Natural killer cell (primary cell): ENCODE data around the gene ZBTB32. TPM values are rescaled to one million over a fixed set of nuclear protein-coding genes. Genes with fewer than 3 reads are reported as not detected.

Source experiments
- ATAC-seq, 3 donors: fragments of 150-1000 bp in 2 of 3; fragments of 200-7000 bp in 1 of 3; cut with Tn5 transposase; 1 replicate in 1 of 3; 2 replicates in 2 of 3; pipeline ENCODE4 v1.10.0; 2021; ENCODE audit warnings: mild to moderate bottlenecking in 2 of 3, moderate library complexity in 2 of 3
- DNase-seq, 2 donors: peaks; one replicate each; pipeline versions ENCODE4 v3.0.0 to v3.0.0-alpha.2; 2013 to 2021; ENCODE audit warnings: mixed read lengths in 1 of 2
- H3K27ac ChIP-seq: one replicate; pipeline ENCODE4 v1.5.1; 2013; ENCODE audit warnings: mild to moderate bottlenecking, low read length
- H3K27me3 ChIP-seq: one replicate; pipeline ENCODE4 v1.6.1; 2013; ENCODE audit warnings: low read length; ENCODE audit not compliant: control insufficient read depth, insufficient read depth
- H3K36me3 ChIP-seq: one replicate; pipeline ENCODE4 v1.6.1; 2013; ENCODE audit warnings: low read length; ENCODE audit not compliant: control insufficient read depth, insufficient read depth
- H3K4me1 ChIP-seq: one replicate; pipeline ENCODE4 v1.6.1; 2013; ENCODE audit warnings: low read length; ENCODE audit not compliant: control insufficient read depth, insufficient read depth
- H3K4me3 ChIP-seq: one replicate; pipeline ENCODE4 v1.5.1; 2013; ENCODE audit warnings: low read length
- H3K9me3 ChIP-seq: one replicate; pipeline ENCODE4 v1.6.1; 2013; ENCODE audit warnings: low read length; ENCODE audit not compliant: control insufficient read depth, insufficient read depth
- H3K27ac Mint-ChIP-seq, 2 donors: one replicate each; pipeline ENCODE4 v1.8.0; 2022; ENCODE audit warnings: mild to moderate bottlenecking in 2 of 2, mixed read lengths in 2 of 2, moderate library complexity in 1 of 2
- H3K27me3 Mint-ChIP-seq, 2 donors: one replicate each; pipeline ENCODE4 v1.8.0; 2022; ENCODE audit warnings: low read depth in 2 of 2, mixed read lengths in 2 of 2
- H3K36me3 Mint-ChIP-seq: one replicate; pipeline ENCODE4 v1.8.0; 2022; ENCODE audit warnings: mixed read lengths
- H3K4me1 Mint-ChIP-seq, 2 donors: one replicate each; pipeline ENCODE4 v1.8.0; 2022; ENCODE audit warnings: mixed read lengths in 2 of 2
- H3K4me3 Mint-ChIP-seq: one replicate; pipeline ENCODE4 v1.8.0; 2022; ENCODE audit warnings: mild to moderate bottlenecking, moderate library complexity, mixed read lengths
- H3K9me3 Mint-ChIP-seq, 2 donors: one replicate each; pipeline ENCODE4 v1.8.0; 2022; ENCODE audit warnings: mixed read lengths in 2 of 2
- WGBS: methylation state at CpG from one replicate; pipeline ENCODE4 v1.1.7; 2013; ENCODE audit warnings: missing lambda C conversion rate; ENCODE audit not compliant: insufficient coverage; 5-methylcytosine and 5-hydroxymethylcytosine counted together
- intact Hi-C: fragments of 100-400 bp; cut with micrococcal nuclease; formaldehyde crosslinking; loops from one replicate; pipeline ENCODE4 v1.14.2; 2022
- total RNA-seq, 4 donors: library from RNA; stranded (reverse); fragments of 120-200 nt in 1 of 4; gene quantifications; one replicate each; pipeline versions ENCODE4 v1.2.3 to v1.2.4, GENCODE V29; 2013 to 2022
- TF ChIP-seq, protein P1 (sequence below): fragments of 200-600 bp; IDR thresholded peaks from one replicate; pipeline ENCODE4 v1.8.0; 2022; ENCODE audit warnings: antibody characterized with exemption

The ZBTB32 gene
- total RNA-seq, 3 donors from 2014 or later (not counting 1 experiment from before 2014, with no cell fraction given) = 0.27 to 1.8 (median 0.35) TPM

DNA sequence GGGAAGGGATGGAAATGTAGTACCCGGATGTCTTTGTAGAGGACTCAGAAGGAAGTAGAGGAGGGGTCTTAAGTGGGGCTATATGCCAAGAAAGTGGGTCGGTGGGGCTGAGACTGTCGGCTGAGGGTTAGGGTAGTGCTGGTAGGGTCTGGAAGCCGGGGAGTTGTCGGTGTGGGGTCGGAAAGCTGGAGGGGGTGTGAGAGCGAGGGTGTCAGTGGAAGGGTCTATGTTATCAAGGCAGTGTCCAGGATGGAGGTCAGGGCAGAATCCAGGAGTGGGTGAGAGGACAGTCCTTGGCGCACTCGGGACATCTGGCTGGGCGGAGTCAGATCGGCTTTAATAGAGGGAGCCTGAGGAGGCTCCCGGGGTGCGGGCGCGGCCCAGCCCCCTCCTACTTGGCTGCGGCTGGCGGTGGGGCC is 50.8 kb downstream of the ZBTB32 start:
- no peak overlapping the region for H3K27ac ChIP-seq
- no peaks in the 10 kb centered on the region for H3K27me3 ChIP-seq
- DNase-seq (no peak), ATAC-seq (no peak)
- peaks cover 24% of the 10 kb centered on the region for H3K36me3 ChIP-seq
- intact Hi-C loops = loop anchor here (5.0 kb wide), 1 partner anchor 113 kb away; the partner anchor contains the start of gene ETV2
- H3K27ac Mint-ChIP-seq = no peak overlapping the region
- H3K9me3 ChIP-seq = no peaks in the 10 kb centered on the region
- H3K4me1 ChIP-seq = peaks cover 29% of the 10 kb centered on the region
- H3K4me3 Mint-ChIP-seq = peak overlapping the region; percentile 37
- TF ChIP-seq, protein P1, sequence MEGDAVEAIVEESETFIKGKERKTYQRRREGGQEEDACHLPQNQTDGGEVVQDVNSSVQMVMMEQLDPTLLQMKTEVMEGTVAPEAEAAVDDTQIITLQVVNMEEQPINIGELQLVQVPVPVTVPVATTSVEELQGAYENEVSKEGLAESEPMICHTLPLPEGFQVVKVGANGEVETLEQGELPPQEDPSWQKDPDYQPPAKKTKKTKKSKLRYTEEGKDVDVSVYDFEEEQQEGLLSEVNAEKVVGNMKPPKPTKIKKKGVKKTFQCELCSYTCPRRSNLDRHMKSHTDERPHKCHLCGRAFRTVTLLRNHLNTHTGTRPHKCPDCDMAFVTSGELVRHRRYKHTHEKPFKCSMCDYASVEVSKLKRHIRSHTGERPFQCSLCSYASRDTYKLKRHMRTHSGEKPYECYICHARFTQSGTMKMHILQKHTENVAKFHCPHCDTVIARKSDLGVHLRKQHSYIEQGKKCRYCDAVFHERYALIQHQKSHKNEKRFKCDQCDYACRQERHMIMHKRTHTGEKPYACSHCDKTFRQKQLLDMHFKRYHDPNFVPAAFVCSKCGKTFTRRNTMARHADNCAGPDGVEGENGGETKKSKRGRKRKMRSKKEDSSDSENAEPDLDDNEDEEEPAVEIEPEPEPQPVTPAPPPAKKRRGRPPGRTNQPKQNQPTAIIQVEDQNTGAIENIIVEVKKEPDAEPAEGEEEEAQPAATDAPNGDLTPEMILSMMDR = no peak
- H3K27me3 Mint-ChIP-seq = peaks cover 0 to 18% of the 10 kb centered on the region in 2 donors
- no peaks in the 10 kb centered on the region for H3K36me3 Mint-ChIP-seq
- no peak overlapping the region for H3K4me3 ChIP-seq
- 74% methylated on average over 17 of the region's 17 CpGs for WGBS
- no peaks in the 10 kb centered on the region for H3K9me3 Mint-ChIP-seq
- H3K4me1 Mint-ChIP-seq = peaks cover 29 to 40% of the 10 kb centered on the region in 2 donors

DNA sequence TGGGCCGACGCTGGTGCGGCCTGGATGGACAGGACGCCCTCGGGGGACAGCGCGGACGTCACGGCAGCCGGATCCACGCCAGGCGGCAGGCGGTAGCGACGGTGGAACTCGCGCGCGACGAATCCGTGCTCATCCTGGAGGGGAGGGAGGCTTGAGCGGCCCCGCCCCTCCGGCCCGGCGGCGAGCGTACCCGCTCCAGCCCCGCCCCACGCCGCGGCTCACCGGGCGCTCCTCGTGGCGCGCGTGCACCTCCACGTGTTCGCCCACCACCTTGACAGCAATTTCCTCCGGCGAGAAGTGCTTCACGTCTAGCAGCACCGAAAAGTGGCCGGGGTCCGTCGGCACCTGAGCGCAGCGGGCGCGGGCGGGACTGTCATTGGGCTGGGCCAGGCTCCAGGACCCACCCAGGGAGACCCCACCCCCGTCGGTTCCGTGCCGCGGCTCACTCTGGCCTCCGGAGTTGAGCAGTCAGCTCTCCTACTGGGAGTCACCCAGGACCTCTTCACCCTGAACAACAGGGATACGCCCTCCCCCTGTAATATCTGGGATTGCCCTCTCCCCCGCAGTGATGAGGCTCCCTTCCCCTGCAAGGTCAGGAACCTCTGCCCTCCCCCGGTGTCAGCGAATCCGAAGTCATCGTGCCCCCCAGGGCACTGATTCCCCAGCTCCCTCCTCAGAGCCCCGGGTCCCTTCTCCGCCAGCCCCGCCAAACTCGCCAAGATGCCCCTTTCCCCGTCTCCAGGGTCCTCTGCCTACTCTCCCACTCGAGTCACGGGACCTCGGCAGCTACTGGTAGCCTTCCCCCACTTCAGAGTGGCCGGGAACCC is 51.4 kb downstream of the ZBTB32 start:
- H3K36me3 ChIP-seq = peaks cover 25% of the 10 kb centered on the region
- peaks cover 29 to 40% of the 10 kb centered on the region in 2 donors for H3K4me1 Mint-ChIP-seq
- no peaks in the 10 kb centered on the region for H3K27me3 ChIP-seq
- H3K9me3 ChIP-seq = no peaks in the 10 kb centered on the region
- H3K4me1 ChIP-seq = peaks cover 29% of the 10 kb centered on the region
- ATAC-seq = no peak
- no peak overlapping the region for H3K4me3 ChIP-seq
- intact Hi-C loops = loop anchor here (5.0 kb wide), 1 partner anchor 113 kb away; the partner anchor contains the start of gene ETV2
- no peak overlapping the region for H3K27ac ChIP-seq
- DNase-seq = peak in 1 of 2 donors; percentile 77
- peaks cover 0 to 18% of the 10 kb centered on the region in 2 donors for H3K27me3 Mint-ChIP-seq
- H3K9me3 Mint-ChIP-seq = no peaks in the 10 kb centered on the region
- H3K36me3 Mint-ChIP-seq = no peaks in the 10 kb centered on the region
- TF ChIP-seq, protein P1 = no peak
- H3K4me3 Mint-ChIP-seq = peak overlapping the region; percentile 23
- 40% methylated on average over 74 of the region's 74 CpGs for WGBS
- no peak overlapping the region for H3K27ac Mint-ChIP-seq

DNA sequence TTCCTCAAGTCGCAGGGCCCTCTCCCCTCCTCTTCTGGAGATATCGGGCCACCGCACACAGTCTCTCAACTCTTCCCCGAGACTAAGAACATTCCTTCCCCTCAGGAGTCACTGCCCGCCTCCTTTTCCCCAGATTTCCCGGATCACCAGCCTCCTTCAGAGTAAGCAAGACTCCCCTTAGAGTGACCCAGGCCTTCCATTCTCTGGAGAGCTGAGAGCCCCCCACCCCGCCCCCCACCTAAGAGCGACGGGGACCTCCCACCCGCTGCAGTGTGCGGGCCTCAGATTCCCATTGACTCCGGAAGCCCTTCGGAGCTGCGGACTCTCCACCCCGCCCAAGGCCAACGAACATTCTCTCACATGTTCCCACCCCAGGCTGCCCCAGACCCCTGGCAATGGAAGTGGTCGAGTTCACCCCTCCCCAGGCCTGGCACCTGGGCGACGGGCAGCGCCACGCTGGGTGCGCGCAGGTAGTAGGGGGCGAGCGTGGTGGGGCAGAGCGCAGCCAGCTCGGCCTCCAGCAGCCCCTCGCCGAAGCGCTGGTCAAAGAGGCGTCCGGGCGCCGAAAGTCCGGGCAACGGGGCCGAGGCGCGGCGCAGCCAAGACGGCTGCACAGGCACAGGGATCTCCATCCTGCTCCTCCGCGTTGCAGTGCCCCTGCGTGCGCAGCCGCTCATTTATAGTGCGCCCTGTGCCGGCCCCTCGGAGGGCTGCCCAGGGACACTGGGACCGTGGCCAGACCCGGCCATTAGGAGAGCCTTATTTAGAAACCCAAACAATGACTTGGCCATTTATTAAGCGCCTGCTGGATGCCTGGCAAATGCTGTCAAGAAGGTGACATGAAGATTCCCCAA is 52.2 kb downstream of the ZBTB32 start, which contains the start of gene HSPB6:
Gene HSPB6 (minus strand): TSS at position 653 of the 854 bp plus-strand sequence. CDS start 21 bp downstream, at position 632.
- Histone ChIP-seq H3K4me1 (peaks cover 29% of the 10 kb centered on the region), H3K9me3 (no peaks in the 10 kb centered on the region), H3K27ac (peak within 1 kb of the TSS; percentile 8), H3K27me3 (no peaks in the 10 kb centered on the region), H3K4me3 (peak within 1 kb of the TSS; percentile 84), H3K36me3 (peaks cover 29% of the 10 kb centered on the region)
- H3K27ac Mint-ChIP-seq = peak within 1 kb of the TSS; percentile 93 to 97
- H3K4me3 Mint-ChIP-seq = peak within 1 kb of the TSS; percentile 98
- DNase-seq = no peak
- TF ChIP-seq, protein P1 = no peak
- peaks cover 0 to 18% of the 10 kb centered on the region in 2 donors for H3K27me3 Mint-ChIP-seq
- peaks cover 29 to 40% of the 10 kb centered on the region in 2 donors for H3K4me1 Mint-ChIP-seq
- WGBS = 17% methylated on average over 51 of the region's 52 CpGs
- no peaks in the 10 kb centered on the region for H3K9me3 Mint-ChIP-seq
- no peaks in the 10 kb centered on the region for H3K36me3 Mint-ChIP-seq
- intact Hi-C loops = loop anchor here (5.0 kb wide), 1 partner anchor 114 kb away; the partner anchor contains the start of gene ETV2
- no peak for ATAC-seq
